ENCODE measurements around the gene TPMT.

TPMT gene

GRCh38 chr6:18107061-18107460, 47.8 kb downstream of the TPMT start:
- TF ChIP-seq CTCF (IDR thresholded peaks at IDR 0.05; ENCODE audit: insufficient read depth, low read length, missing control alignments), result no peak
- no peak overlapping the region for H3K4me3 ChIP-seq (ENCODE audit: low read depth, low read length)
- ChIA-PET POLR2A (no interaction called here), CTCF (interaction anchor here (0.8 to 1.0 kb wide), 2 partner anchors 10 to 15 kb away, joined by 3 read pairs; partner anchors contain the start of gene NHLRC1)
- no peak for DNase-seq (ENCODE audit: low read depth, low spot score)

GRCh38 chr6:18102783-18103509, 51.9 kb downstream of the TPMT start:
- DNase-seq (ENCODE audit: low read depth, low spot score), result no peak
- no peak overlapping the region for H3K4me3 ChIP-seq (ENCODE audit: low read depth, low read length)
- TF ChIP-seq CTCF (IDR thresholded peaks at IDR 0.05; ENCODE audit: insufficient read depth, low read length, missing control alignments), result no peak
- CTCF ChIA-PET, result no interaction called here
- POLR2A ChIA-PET, result no interaction called here

- POLR2A ChIA-PET, result no interaction called here
- CTCF ChIA-PET, result interaction anchor here (1.0 to 1.3 kb wide), 2 partner anchors 20 to 28 kb away, joined by 3 to 4 read pairs; partner anchors contain the start of gene NHLRC1
- no peak overlapping the region for H3K4me3 ChIP-seq (ENCODE audit: low read depth, low read length)
- TF ChIP-seq CTCF (IDR thresholded peaks at IDR 0.05; ENCODE audit: insufficient read depth, low read length, missing control alignments), result no peak
- DNase-seq (ENCODE audit: low read depth, low spot score), result no peak
Observed at GRCh38 chr6:18101873-18102272, 53.0 kb downstream of the TPMT start.

- ChIA-PET CTCF (interaction anchor here (1.0 to 1.3 kb wide), 2 partner anchors 21 to 28 kb away, joined by 3 to 4 read pairs; partner anchors contain the start of gene NHLRC1), POLR2A (no interaction called here)
- H3K4me3 ChIP-seq (ENCODE audit: low read depth, low read length), result no peak overlapping the region
- no peak for TF ChIP-seq CTCF (IDR thresholded peaks at IDR 0.05; ENCODE audit: insufficient read depth, low read length, missing control alignments)
- no peak for DNase-seq (ENCODE audit: low read depth, low spot score)
Observed at GRCh38 chr6:18101271-18101670, 53.6 kb downstream of the TPMT start.

- CTCF ChIA-PET, result interaction anchor here (0.9 to 1.2 kb wide), 3 partner anchors 9 to 22 kb away, joined by 3 to 5 read pairs (median 4); partner anchors contain the start of gene NHLRC1
Observed at GRCh38 chr6:18100296-18100695, 54.6 kb downstream of the TPMT start.

More at GRCh38 chr6:18100296-18100695, 54.6 kb downstream of the TPMT start:
- POLR2A ChIA-PET, result no interaction called here
- H3K4me3 ChIP-seq (ENCODE audit: low read depth, low read length), result no peak overlapping the region
- DNase-seq (ENCODE audit: low read depth, low spot score), result no peak
- no peak for TF ChIP-seq CTCF (IDR thresholded peaks at IDR 0.05; ENCODE audit: insufficient read depth, low read length, missing control alignments)
